ENCODE data around the gene SEMA6D.

The SEMA6D gene

GRCh38 chr15:47792231-47792630 is 74.9 kb downstream of the SEMA6D start:
- no peak for DNase-seq

GRCh38 chr15:47794252-47794914 is 77.1 kb downstream of the SEMA6D start:
- no peak for DNase-seq

- no peak for DNase-seq
These were observed 78.6 kb downstream of the SEMA6D start for GRCh38 chr15:47795864-47796263.

- DNase-seq = no peak
These were observed 79.0 kb downstream of the SEMA6D start for GRCh38 chr15:47796339-47796738.

- DNase-seq = no peak
These were observed 79.5 kb downstream of the SEMA6D start for GRCh38 chr15:47796830-47797229.

GRCh38 chr15:47801522-47801921 is 84.2 kb downstream of the SEMA6D start:
- DNase-seq = no peak

- no peak for DNase-seq
These were observed 84.9 kb downstream of the SEMA6D start for GRCh38 chr15:47802216-47802615.

GRCh38 chr15:47803767-47804166 is 86.5 kb downstream of the SEMA6D start:
- DNase-seq = no peak

- no peak for DNase-seq
These were observed 87.4 kb downstream of the SEMA6D start for GRCh38 chr15:47804733-47805132.

GRCh38 chr15:47806008-47806407 is 88.7 kb downstream of the SEMA6D start:
- no peak for DNase-seq

GRCh38 chr15:47811172-47811571 is 93.9 kb downstream of the SEMA6D start:
- DNase-seq = no peak

- DNase-seq = no peak
These were observed 95.2 kb downstream of the SEMA6D start for GRCh38 chr15:47812470-47812999.

GRCh38 chr15:47813748-47814384 is 96.6 kb downstream of the SEMA6D start:
- DNase-seq = no peak

GRCh38 chr15:47814620-47815019 is 97.3 kb downstream of the SEMA6D start:
- no peak for DNase-seq

GRCh38 chr15:47817969-47818548 is 100.8 kb downstream of the SEMA6D start:
- DNase-seq = no peak

- no peak for DNase-seq
These were observed 101.9 kb downstream of the SEMA6D start for GRCh38 chr15:47819158-47819557.

GRCh38 chr15:47820057-47820746 is 102.9 kb downstream of the SEMA6D start:
- no peak for DNase-seq

GRCh38 chr15:47820747-47821319 is 103.5 kb downstream of the SEMA6D start:
- no peak for DNase-seq

- DNase-seq = no peak
These were observed 104.7 kb downstream of the SEMA6D start for GRCh38 chr15:47822048-47822447.

All from activated CD4-positive, alpha-beta T cell treated with anti-CD3 and anti-CD28 coated beads for 1 hour (primary cell).